Midbrain (tissue), 1 donor: ENCODE results near the gene POTEH.
"Not testable (repeated sequence)": the region's sequence is repeated elsewhere in the genome, so short reads cannot be mapped to it uniquely, and the experiment has no call there.

Source experiments
- DNase-seq: peaks from one replicate; lab custom pipeline; 2025; lab: John Stamatoyannopoulos, UW

The POTEH gene

GRCh38 chr22:15689749-15690125, at the start of gene POTEH:
Gene POTEH, plus strand, starts transcription at chr22:15690026. Its CDS starts 52 bp downstream, at chr22:15690078.
- not testable (repeated sequence) for DNase-seq

GRCh38 chr22:15642288-15642861, 47.5 kb upstream of the POTEH start:
- not testable (repeated sequence) for DNase-seq

- not testable (repeated sequence) for DNase-seq
These were observed 37.9 kb upstream of the POTEH start for GRCh38 chr22:15651954-15652353.

GRCh38 chr22:15652738-15653137, 37.1 kb upstream of the POTEH start:
- DNase-seq: not testable (repeated sequence)

- DNase-seq: not testable (repeated sequence)
These were observed 36.6 kb upstream of the POTEH start for GRCh38 chr22:15653241-15653640.

- DNase-seq: not testable (repeated sequence)
These were observed 28.7 kb upstream of the POTEH start for GRCh38 chr22:15661102-15661501.

GRCh38 chr22:15664682-15665081, 25.1 kb upstream of the POTEH start:
- not testable (repeated sequence) for DNase-seq

GRCh38 chr22:15665478-15665877, 24.3 kb upstream of the POTEH start:
- not testable (repeated sequence) for DNase-seq

GRCh38 chr22:15669430-15669829, 20.4 kb upstream of the POTEH start:
- DNase-seq: not testable (repeated sequence)

GRCh38 chr22:15679702-15680101, 10.1 kb upstream of the POTEH start:
- DNase-seq: not testable (repeated sequence)

- not testable (repeated sequence) for DNase-seq
These were observed 5.7 kb upstream of the POTEH start for GRCh38 chr22:15684115-15684514.

- DNase-seq: not testable (repeated sequence)
These were observed 5.1 kb upstream of the POTEH start for GRCh38 chr22:15684695-15685094.

GRCh38 chr22:15685641-15686040, 4.2 kb upstream of the POTEH start:
- DNase-seq: not testable (repeated sequence)

- not testable (repeated sequence) for DNase-seq
These were observed 2.7 kb upstream of the POTEH start for GRCh38 chr22:15687086-15687485.

- DNase-seq: not testable (repeated sequence)
These were observed 2.1 kb upstream of the POTEH start for GRCh38 chr22:15687676-15688075.

GRCh38 chr22:15688090-15688489, 1.7 kb upstream of the POTEH start:
- not testable (repeated sequence) for DNase-seq

GRCh38 chr22:15689012-15689748, 646 bp upstream of the POTEH start:
- not testable (repeated sequence) for DNase-seq

- DNase-seq: not testable (repeated sequence)
These were observed 23.8 kb downstream of the POTEH start for GRCh38 chr22:15713600-15713999.

GRCh38 chr22:15714125-15714524, 24.3 kb downstream of the POTEH start:
- not testable (repeated sequence) for DNase-seq

- not testable (repeated sequence) for DNase-seq
These were observed 32.1 kb downstream of the POTEH start for GRCh38 chr22:15721884-15722283.

- not testable (repeated sequence) for DNase-seq
These were observed 39.5 kb downstream of the POTEH start for GRCh38 chr22:15729209-15729917.

GRCh38 chr22:15731023-15731422, 41.2 kb downstream of the POTEH start:
- DNase-seq: not testable (repeated sequence)

GRCh38 chr22:15734411-15734810, 44.6 kb downstream of the POTEH start:
- DNase-seq: not testable (repeated sequence)
